Measurements from ENCODE around the gene COL9A2. TPM values are rescaled to one million over a fixed set of nuclear protein-coding genes. Genes with fewer than 3 reads are reported as not detected.

The COL9A2 gene
- total RNA-seq, 5 donors from 2014 or later (not counting 1 experiment from before 2014, with no cell fraction given): 3.5 to 4.6 (median 3.8) TPM

DNA sequence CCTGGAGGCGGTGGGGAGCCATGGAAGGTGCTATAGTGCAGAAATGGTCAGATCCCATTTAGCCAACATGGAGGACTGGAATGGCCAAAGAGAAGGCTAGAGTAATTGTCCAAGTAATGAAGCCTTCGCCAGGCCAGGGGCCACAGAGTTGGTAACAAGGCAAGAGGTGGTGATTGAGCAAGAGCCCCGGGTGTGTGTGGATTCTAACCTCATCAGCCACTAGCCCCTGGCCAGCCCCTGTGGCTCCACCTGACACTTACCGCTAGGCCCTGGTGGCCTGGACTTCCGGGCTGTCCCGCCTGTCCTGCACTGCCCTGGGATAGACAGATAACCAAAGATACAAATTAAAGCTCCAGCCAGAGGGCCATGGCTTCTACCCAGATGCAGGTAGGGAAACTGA is 9.9 kb downstream of the COL9A2 start:
- H3K9me3 ChIP-seq: no peaks in the 10 kb centered on the region
- POLR2A ChIA-PET: no interaction called here
- ATAC-seq (replicated peaks in 1 of 4): no peak
- H3K4me3 ChIP-seq (ENCODE audit: control insufficient read depth in 1 of 2, extremely low read depth in 1 of 2, low read length in 1 of 2): no peak overlapping the region
- peaks cover 0 to 4% of the 10 kb centered on the region in 2 experiments for H3K27me3 ChIP-seq (replicated peaks in 1 of 2; ENCODE audit: control insufficient read depth in 2 of 2, extremely low read depth in 1 of 2, insufficient read depth in 2 of 2, low read length in 1 of 2)
- no peak overlapping the region for H3K4me3 Mint-ChIP-seq
- no peaks in the 10 kb centered on the region for H3K9me3 Mint-ChIP-seq
- H3K27ac Mint-ChIP-seq: no peak overlapping the region
- no peaks in the 10 kb centered on the region for H3K36me3 ChIP-seq (ENCODE audit: control insufficient read depth in 2 of 2, extremely low read depth in 1 of 2, insufficient read depth in 1 of 2, low read length in 1 of 2)
- peaks cover 0 to 3% of the 10 kb centered on the region in 2 experiments for H3K4me1 ChIP-seq (ENCODE audit: control insufficient read depth in 1 of 2, extremely low read depth in 1 of 2, insufficient read depth in 2 of 2, low read length in 2 of 2)
- WGBS (ENCODE audit: insufficient coverage): 100% methylated on average over 4 of the region's 6 CpGs
- H3K27me3 Mint-ChIP-seq: no peaks in the 10 kb centered on the region
- no peak for DNase-seq
- H3K36me3 Mint-ChIP-seq: no peaks in the 10 kb centered on the region
- peaks cover 0 to 3% (median 0%) of the 10 kb centered on the region in 3 donors for H3K4me1 Mint-ChIP-seq
- CTCF ChIA-PET: no interaction called here
- no peak overlapping the region for H3K27ac ChIP-seq (ENCODE audit: low read length)

DNA sequence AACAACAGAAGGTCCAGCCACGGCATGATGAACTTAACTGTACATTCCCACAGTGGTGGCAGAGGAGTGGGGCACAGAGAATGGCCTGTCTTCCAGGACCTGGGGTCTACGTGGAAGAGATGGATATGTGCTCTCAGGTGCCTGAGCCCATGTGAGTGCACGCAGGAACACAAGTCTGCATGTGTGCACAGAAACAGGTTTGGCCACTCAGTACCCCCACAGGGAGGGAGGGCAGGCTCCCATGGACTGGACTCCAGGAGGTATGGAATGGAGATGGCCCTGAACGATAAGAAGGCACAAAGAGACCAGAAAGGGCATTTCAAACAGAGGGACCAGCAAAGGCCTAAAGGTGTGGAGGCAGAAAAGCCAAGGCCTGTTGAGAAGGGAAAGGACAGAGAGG is 10.8 kb downstream of the COL9A2 start:
- H3K36me3 Mint-ChIP-seq: no peaks in the 10 kb centered on the region
- no peaks in the 10 kb centered on the region for H3K27me3 Mint-ChIP-seq
- Histone ChIP-seq H3K4me1 (ENCODE audit: control insufficient read depth in 1 of 2, extremely low read depth in 1 of 2, insufficient read depth in 2 of 2, low read length in 2 of 2) (no peaks in the 10 kb centered on the region), H3K4me3 (ENCODE audit: control insufficient read depth in 1 of 2, extremely low read depth in 1 of 2, low read length in 1 of 2) (no peak overlapping the region), H3K9me3 (no peaks in the 10 kb centered on the region), H3K27ac (ENCODE audit: low read length) (no peak overlapping the region), H3K36me3 (ENCODE audit: control insufficient read depth in 2 of 2, extremely low read depth in 1 of 2, insufficient read depth in 1 of 2, low read length in 1 of 2) (no peaks in the 10 kb centered on the region), H3K27me3 (replicated peaks in 1 of 2; ENCODE audit: control insufficient read depth in 2 of 2, extremely low read depth in 1 of 2, insufficient read depth in 2 of 2, low read length in 1 of 2) (peaks cover 0 to 4% of the 10 kb centered on the region in 2 experiments)
- DNase-seq (no peak), ATAC-seq (replicated peaks in 1 of 4) (no peak)
- no peaks in the 10 kb centered on the region for H3K9me3 Mint-ChIP-seq
- no peaks in the 10 kb centered on the region for H3K4me1 Mint-ChIP-seq
- H3K27ac Mint-ChIP-seq: no peak overlapping the region
- CTCF ChIA-PET: no interaction called here
- POLR2A ChIA-PET: no interaction called here
- WGBS (ENCODE audit: insufficient coverage): 84% methylated on average over 3 of the region's 4 CpGs
- H3K4me3 Mint-ChIP-seq: no peak overlapping the region

DNA sequence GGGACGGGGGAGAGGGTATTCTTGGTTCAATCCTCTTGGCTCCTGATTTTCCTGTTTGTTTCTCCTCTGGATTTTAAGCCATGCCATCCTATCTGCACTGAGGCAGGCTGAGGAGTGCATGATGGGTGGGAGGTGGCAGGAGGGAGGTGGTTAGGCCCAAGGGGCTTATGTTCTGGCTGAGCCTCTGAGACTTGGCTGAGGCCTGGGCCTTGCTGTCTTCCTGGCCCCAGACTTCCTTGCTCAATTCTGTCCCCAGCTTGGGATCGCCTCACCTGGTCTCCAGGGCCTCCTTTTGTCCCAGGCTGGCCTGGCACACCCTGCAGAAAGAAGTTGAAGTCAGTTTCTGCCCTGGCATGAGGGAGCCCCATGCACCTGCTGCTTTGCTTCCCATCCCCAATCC is 11.2 kb downstream of the COL9A2 start:
- no peak overlapping the region for H3K27ac ChIP-seq (ENCODE audit: low read length)
- H3K4me1 ChIP-seq (ENCODE audit: control insufficient read depth in 1 of 2, extremely low read depth in 1 of 2, insufficient read depth in 2 of 2, low read length in 2 of 2): no peaks in the 10 kb centered on the region
- Mint-ChIP-seq H3K4me3 (no peak overlapping the region), H3K27ac (no peak overlapping the region), H3K36me3 (no peaks in the 10 kb centered on the region), H3K27me3 (no peaks in the 10 kb centered on the region), H3K9me3 (no peaks in the 10 kb centered on the region), H3K4me1 (no peaks in the 10 kb centered on the region)
- DNase-seq (no peak), ATAC-seq (replicated peaks in 1 of 4) (no peak)
- no peak overlapping the region for H3K4me3 ChIP-seq (ENCODE audit: control insufficient read depth in 1 of 2, extremely low read depth in 1 of 2, low read length in 1 of 2)
- H3K27me3 ChIP-seq (replicated peaks in 1 of 2; ENCODE audit: control insufficient read depth in 2 of 2, extremely low read depth in 1 of 2, insufficient read depth in 2 of 2, low read length in 1 of 2): peaks cover 0 to 4% of the 10 kb centered on the region in 2 experiments
- POLR2A ChIA-PET: no interaction called here
- H3K36me3 ChIP-seq (ENCODE audit: control insufficient read depth in 2 of 2, extremely low read depth in 1 of 2, insufficient read depth in 1 of 2, low read length in 1 of 2): no peaks in the 10 kb centered on the region
- 72% methylated on average over 2 of the region's 2 CpGs for WGBS (ENCODE audit: insufficient coverage)
- no peaks in the 10 kb centered on the region for H3K9me3 ChIP-seq
- CTCF ChIA-PET: no interaction called here

DNA sequence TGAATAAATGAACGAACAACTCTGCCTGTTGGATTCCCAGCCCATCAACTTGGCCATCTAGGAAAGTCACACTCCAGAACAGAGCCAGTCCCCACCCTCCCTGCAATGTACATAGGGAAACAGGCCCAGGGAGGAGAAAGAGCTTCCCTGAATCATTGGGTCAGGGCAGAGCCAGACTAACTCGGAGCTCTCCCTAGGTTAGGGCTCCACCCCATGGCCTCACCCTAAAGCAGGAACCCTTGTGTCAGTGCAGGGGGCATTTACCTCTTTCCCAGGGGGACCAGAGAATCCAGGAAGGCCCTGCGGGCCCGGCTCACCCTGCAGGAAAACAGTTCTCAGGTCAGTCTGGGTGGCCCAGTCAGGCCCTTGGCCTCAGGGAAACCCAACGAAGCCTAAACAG is 11.6 kb downstream of the COL9A2 start:
- DNase-seq (no peak), ATAC-seq (replicated peaks in 1 of 4) (no peak)
- Mint-ChIP-seq H3K27ac (no peak overlapping the region), H3K9me3 (no peaks in the 10 kb centered on the region), H3K4me1 (no peaks in the 10 kb centered on the region), H3K27me3 (no peaks in the 10 kb centered on the region), H3K36me3 (no peaks in the 10 kb centered on the region), H3K4me3 (no peak overlapping the region)
- 82% methylated on average over 3 of the region's 5 CpGs for WGBS (ENCODE audit: insufficient coverage)
- Histone ChIP-seq H3K27me3 (replicated peaks in 1 of 2; ENCODE audit: control insufficient read depth in 2 of 2, extremely low read depth in 1 of 2, insufficient read depth in 2 of 2, low read length in 1 of 2) (peaks cover 0 to 4% of the 10 kb centered on the region in 2 experiments), H3K27ac (ENCODE audit: low read length) (no peak overlapping the region), H3K36me3 (ENCODE audit: control insufficient read depth in 2 of 2, extremely low read depth in 1 of 2, insufficient read depth in 1 of 2, low read length in 1 of 2) (no peaks in the 10 kb centered on the region), H3K9me3 (no peaks in the 10 kb centered on the region), H3K4me3 (ENCODE audit: control insufficient read depth in 1 of 2, extremely low read depth in 1 of 2, low read length in 1 of 2) (no peak overlapping the region), H3K4me1 (ENCODE audit: control insufficient read depth in 1 of 2, extremely low read depth in 1 of 2, insufficient read depth in 2 of 2, low read length in 2 of 2) (no peaks in the 10 kb centered on the region)
- ChIA-PET POLR2A (no interaction called here), CTCF (no interaction called here)

DNA sequence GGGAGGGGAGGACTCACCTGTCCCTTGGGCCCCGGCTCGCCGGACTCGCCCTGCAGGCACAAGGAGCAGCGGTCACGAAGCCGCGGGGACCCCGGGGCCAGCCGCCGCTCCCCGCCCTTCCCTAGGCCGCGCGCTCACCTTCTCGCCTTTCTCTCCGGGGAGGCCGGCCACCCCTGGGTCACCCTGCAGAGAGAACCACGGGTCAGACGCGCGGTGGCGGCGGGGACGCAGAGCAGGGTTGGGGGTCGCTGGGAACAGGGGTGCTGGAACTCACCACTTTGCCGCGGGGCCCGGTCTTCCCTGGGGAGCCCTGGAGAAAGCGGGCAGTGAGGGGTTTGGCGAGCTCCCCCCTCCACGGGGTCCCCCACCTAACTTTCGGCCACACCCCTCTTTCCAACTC is 13.3 kb downstream of the COL9A2 start:
- no peaks in the 10 kb centered on the region for H3K36me3 Mint-ChIP-seq
- H3K27me3 Mint-ChIP-seq: no peaks in the 10 kb centered on the region
- WGBS (ENCODE audit: insufficient coverage): 93% methylated on average over 33 of the region's 33 CpGs
- no peak overlapping the region for H3K4me3 Mint-ChIP-seq
- no peak overlapping the region for H3K4me3 ChIP-seq (ENCODE audit: control insufficient read depth in 1 of 2, extremely low read depth in 1 of 2, low read length in 1 of 2)
- no peaks in the 10 kb centered on the region for H3K4me1 Mint-ChIP-seq
- no peaks in the 10 kb centered on the region for H3K36me3 ChIP-seq (ENCODE audit: control insufficient read depth in 2 of 2, extremely low read depth in 1 of 2, insufficient read depth in 1 of 2, low read length in 1 of 2)
- H3K27ac ChIP-seq (ENCODE audit: low read length): no peak overlapping the region
- H3K27me3 ChIP-seq (replicated peaks in 1 of 2; ENCODE audit: control insufficient read depth in 2 of 2, extremely low read depth in 1 of 2, insufficient read depth in 2 of 2, low read length in 1 of 2): peaks cover 0 to 4% of the 10 kb centered on the region in 2 experiments
- ChIA-PET POLR2A (no interaction called here), CTCF (no interaction called here)
- H3K9me3 Mint-ChIP-seq: no peaks in the 10 kb centered on the region
- DNase-seq (no peak), ATAC-seq (replicated peaks in 1 of 4) (no peak)
- no peaks in the 10 kb centered on the region for H3K4me1 ChIP-seq (ENCODE audit: control insufficient read depth in 1 of 2, extremely low read depth in 1 of 2, insufficient read depth in 2 of 2, low read length in 2 of 2)
- no peaks in the 10 kb centered on the region for H3K9me3 ChIP-seq
- no peak overlapping the region for H3K27ac Mint-ChIP-seq

DNA sequence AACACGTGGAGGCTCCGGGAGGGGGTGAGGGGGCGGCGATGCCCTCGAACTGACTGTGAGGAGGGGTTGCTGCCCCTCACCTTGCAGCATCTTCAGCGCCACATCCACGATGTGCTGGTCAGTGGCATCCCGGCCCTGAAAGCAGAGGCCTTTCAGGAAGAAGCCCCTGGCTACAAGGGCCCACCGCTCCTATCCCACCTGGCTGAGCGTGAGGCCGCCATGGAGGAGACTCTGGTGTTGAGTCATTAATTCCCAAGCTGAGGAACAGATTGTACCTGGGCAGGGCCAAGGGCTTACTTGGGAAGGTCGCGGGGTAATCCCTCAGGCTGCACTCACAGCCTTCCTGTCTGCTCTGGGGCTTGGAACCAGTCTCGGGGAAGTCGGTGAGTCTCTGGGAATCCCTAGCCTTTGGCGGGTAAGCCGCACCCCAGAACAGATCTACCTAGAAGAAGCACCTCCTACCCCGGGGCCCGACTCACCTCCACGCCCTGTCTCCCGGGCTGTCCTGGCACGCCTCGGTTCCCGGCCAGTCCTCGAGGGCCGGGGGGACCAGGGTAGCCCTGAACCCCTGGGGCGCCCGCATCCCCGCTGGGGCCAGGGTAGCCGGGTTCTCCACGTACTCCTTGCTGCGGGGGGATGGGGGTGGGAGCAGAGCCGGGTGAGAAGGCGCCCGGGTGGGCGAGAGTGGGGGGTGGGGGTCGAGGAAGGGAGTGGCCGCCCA is 13.9 kb downstream of the COL9A2 start:
- Mint-ChIP-seq H3K36me3 (no peaks in the 10 kb centered on the region), H3K4me1 (no peaks in the 10 kb centered on the region), H3K9me3 (no peaks in the 10 kb centered on the region), H3K4me3 (no peak overlapping the region), H3K27ac (no peak overlapping the region), H3K27me3 (no peaks in the 10 kb centered on the region)
- Histone ChIP-seq H3K36me3 (ENCODE audit: control insufficient read depth in 2 of 2, extremely low read depth in 1 of 2, insufficient read depth in 1 of 2, low read length in 1 of 2) (no peaks in the 10 kb centered on the region), H3K27me3 (replicated peaks in 1 of 2; ENCODE audit: control insufficient read depth in 2 of 2, extremely low read depth in 1 of 2, insufficient read depth in 2 of 2, low read length in 1 of 2) (peaks cover 0 to 4% of the 10 kb centered on the region in 2 experiments), H3K4me1 (ENCODE audit: control insufficient read depth in 1 of 2, extremely low read depth in 1 of 2, insufficient read depth in 2 of 2, low read length in 2 of 2) (no peaks in the 10 kb centered on the region), H3K27ac (ENCODE audit: low read length) (no peak overlapping the region), H3K4me3 (ENCODE audit: control insufficient read depth in 1 of 2, extremely low read depth in 1 of 2, low read length in 1 of 2) (no peak overlapping the region), H3K9me3 (no peaks in the 10 kb centered on the region)
- CTCF ChIA-PET: no interaction called here
- 92% methylated on average over 16 of the region's 38 CpGs for WGBS (ENCODE audit: insufficient coverage)
- POLR2A ChIA-PET: no interaction called here
- ATAC-seq (replicated peaks in 1 of 4) (no peak), DNase-seq (no peak)

DNA sequence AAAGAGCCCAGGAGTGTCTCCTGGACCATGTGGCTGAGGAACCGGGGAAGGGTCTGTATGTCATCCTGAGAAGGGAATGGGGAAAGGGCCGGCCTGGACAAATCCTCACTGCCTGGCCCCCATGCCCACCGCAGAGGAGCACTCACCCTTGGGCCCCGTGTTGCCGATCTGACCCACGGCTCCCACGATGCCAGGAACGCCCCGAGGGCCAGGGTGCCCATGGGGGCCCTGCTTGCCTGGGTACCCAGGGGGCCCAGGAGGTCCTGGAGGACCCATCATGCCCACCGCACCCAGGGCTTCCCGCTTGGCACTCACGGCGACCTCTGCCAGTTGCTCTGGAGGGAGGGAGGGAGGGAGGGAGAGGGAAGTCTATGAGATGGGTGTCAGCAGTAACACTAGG is 14.6 kb downstream of the COL9A2 start:
- no peak overlapping the region for H3K27ac ChIP-seq (ENCODE audit: low read length)
- peaks cover 0 to 4% of the 10 kb centered on the region in 2 experiments for H3K27me3 ChIP-seq (replicated peaks in 1 of 2; ENCODE audit: control insufficient read depth in 2 of 2, extremely low read depth in 1 of 2, insufficient read depth in 2 of 2, low read length in 1 of 2)
- H3K27ac Mint-ChIP-seq: no peak overlapping the region
- ATAC-seq (replicated peaks in 1 of 4) (no peak), DNase-seq (no peak)
- no peak overlapping the region for H3K4me3 ChIP-seq (ENCODE audit: control insufficient read depth in 1 of 2, extremely low read depth in 1 of 2, low read length in 1 of 2)
- CTCF ChIA-PET: no interaction called here
- H3K9me3 ChIP-seq: no peaks in the 10 kb centered on the region
- H3K4me3 Mint-ChIP-seq: no peak overlapping the region
- H3K4me1 ChIP-seq (ENCODE audit: control insufficient read depth in 1 of 2, extremely low read depth in 1 of 2, insufficient read depth in 2 of 2, low read length in 2 of 2): no peaks in the 10 kb centered on the region
- POLR2A ChIA-PET: no interaction called here
- no peaks in the 10 kb centered on the region for H3K27me3 Mint-ChIP-seq
- H3K9me3 Mint-ChIP-seq: no peaks in the 10 kb centered on the region
- H3K36me3 ChIP-seq (ENCODE audit: control insufficient read depth in 2 of 2, extremely low read depth in 1 of 2, insufficient read depth in 1 of 2, low read length in 1 of 2): no peaks in the 10 kb centered on the region
- H3K4me1 Mint-ChIP-seq: no peaks in the 10 kb centered on the region
- 96% methylated on average over 12 of the region's 13 CpGs for WGBS (ENCODE audit: insufficient coverage)
- H3K36me3 Mint-ChIP-seq: no peaks in the 10 kb centered on the region
